ENCODE measurements around the gene ACTR3C.

GRCh38 chr7:150335774-150336112, 12.4 kb upstream of the ACTR3C start:
- TF ChIP-seq CTCF (IDR thresholded peaks at IDR 0.05) (no peak), EP300 (IDR thresholded peaks at IDR 0.05) (no peak), POLR2A (IDR thresholded peaks at IDR 0.05) (no peak)
